Skin of body (tissue), 2 donors: ENCODE measurements around the gene WNT10A. TPM values are rescaled to one million over a fixed set of nuclear protein-coding genes. Genes with fewer than 3 reads are reported as not detected.

Experiments used
- DNase-seq: peaks from one replicate; lab custom pipeline; 2025; lab: John Stamatoyannopoulos, UW
- total RNA-seq: library from RNA; depleted of rRNA; stranded (reverse); fragments of >200 nt; gene quantifications from one replicate; pipeline ENCODE4 v1.2.3, GENCODE V29; 2014

Gene WNT10A
- total RNA-seq, 1 donor from 2014 or later: 5.7 TPM

GRCh38 chr2:218892693-218893348 is 12.2 kb downstream of the WNT10A start:
- DNase-seq: peak; percentile 43

- no peak for DNase-seq
Observed at GRCh38 chr2:218893349-218894150, 12.9 kb downstream of the WNT10A start.

- DNase-seq: no peak
Observed at GRCh38 chr2:218894151-218894879, 13.7 kb downstream of the WNT10A start.

- no peak for DNase-seq
Observed at GRCh38 chr2:218894880-218895157, 14.2 kb downstream of the WNT10A start.

- DNase-seq: no peak
Observed at GRCh38 chr2:218895326-218895725, 14.7 kb downstream of the WNT10A start.

- DNase-seq: no peak
Observed at GRCh38 chr2:218895759-218896500, 15.3 kb downstream of the WNT10A start.

GRCh38 chr2:218896501-218897393 is 16.1 kb downstream of the WNT10A start:
- DNase-seq: no peak

- DNase-seq: no peak
Observed at GRCh38 chr2:218897394-218898108, 16.9 kb downstream of the WNT10A start.

GRCh38 chr2:218898109-218898878 is 17.6 kb downstream of the WNT10A start:
- DNase-seq: peak; percentile 66

- DNase-seq: no peak
Observed at GRCh38 chr2:218899147-218899546, 18.5 kb downstream of the WNT10A start.

GRCh38 chr2:218902427-218902826 is 21.8 kb downstream of the WNT10A start:
- DNase-seq: no peak

- DNase-seq: no peak
Observed at GRCh38 chr2:218904176-218904575, 23.5 kb downstream of the WNT10A start.

- DNase-seq: peak; percentile 65
Observed at GRCh38 chr2:218908721-218909619, 28.3 kb downstream of the WNT10A start.

- no peak for DNase-seq
Observed at GRCh38 chr2:218910741-218911140, 30.1 kb downstream of the WNT10A start.

GRCh38 chr2:218920504-218920903 is 39.9 kb downstream of the WNT10A start:
- no peak for DNase-seq

GRCh38 chr2:218924757-218925156 is 44.1 kb downstream of the WNT10A start:
- DNase-seq: no peak

- DNase-seq: no peak
Observed at GRCh38 chr2:218925434-218925833, 44.8 kb downstream of the WNT10A start.

- DNase-seq: no peak
Observed at GRCh38 chr2:218927422-218927821, 46.8 kb downstream of the WNT10A start.
